Measurements from ENCODE around the gene B3GAT3. TPM values are rescaled to one million over a fixed set of nuclear protein-coding genes. Genes with fewer than 3 reads are reported as not detected.

The B3GAT3 gene
- total and polyA plus RNA-seq, 7 donors, result 9.7 to 47.5 (median 16.1) TPM

- Histone ChIP-seq H3K9me3 (no peaks in the 10 kb centered on the region), H3K27me3 (no peaks in the 10 kb centered on the region), H3K27ac (peak overlapping the region; percentile 91 to 97 (median 94)), H3K4me3 (peak overlapping the region; percentile 74 to 89 (median 86)), H3K4me1 (peaks cover 0 to 50% (median 44%) of the 10 kb centered on the region in 4 donors), H3K36me3 (peaks cover 0 to 28% (median 8%) of the 10 kb centered on the region in 4 donors)
- TF ChIP-seq EP300 (IDR thresholded peaks at IDR 0.05) (no peak), POLR2A (IDR thresholded peaks at IDR 0.05) (no peak), POLR2AphosphoS5 (IDR thresholded peaks at IDR 0.05) (no peak), CTCF (IDR thresholded peaks at IDR 0.05) (no peak)
- WGBS, 2 donors, result 27 to 56% methylated on average over 16 of the region's 16 CpGs
- no peak for DNase-seq
- intact Hi-C loops (cut with DNase I), result loop anchor here (5.0 kb wide), 2 partner anchors 41 to 54 kb away; partner anchors contain the start of genes BSCL2, EML3, GNG3 and ROM1
These were observed 44.6 kb upstream of the B3GAT3 start for GRCh38 chr11:62666259-62666926.

- Histone ChIP-seq H3K36me3 (peaks cover 0 to 28% (median 8%) of the 10 kb centered on the region in 4 donors), H3K4me1 (peaks cover 0 to 46% (median 39%) of the 10 kb centered on the region in 4 donors)
- intact Hi-C loops (cut with DNase I), result loop anchor here (2.0 to 5.0 kb wide), 3 partner anchors 19 to 53 kb away; partner anchors contain the start of genes BSCL2, EML3, GANAB and GNG3
These were observed 43.9 kb upstream of the B3GAT3 start for GRCh38 chr11:62665599-62666258.

GRCh38 chr11:62665075-62665598 is 43.4 kb upstream of the B3GAT3 start, which contains the start of the genes C11orf98 and CSKMT:
Gene C11orf98 (minus strand): TSS chr11:62665210. CDS start chr11:62665169, 41 bp downstream.
Gene CSKMT (plus strand): TSS chr11:62665312. CDS start chr11:62665880, 568 bp downstream.
- H3K9me3 ChIP-seq, result no peaks in the 10 kb centered on the region
- peaks cover 0 to 40% (median 34%) of the 10 kb centered on the region in 4 donors for H3K4me1 ChIP-seq
- no peaks in the 10 kb centered on the region for H3K27me3 ChIP-seq
- intact Hi-C loops (cut with DNase I), result loop anchor here (2.0 to 5.0 kb wide), 3 partner anchors 18 to 53 kb away; partner anchors contain the start of genes BSCL2, EML3, GANAB and GNG3
- H3K4me3 ChIP-seq, result peak within 1 kb of the TSS; percentile 74 to 89 (median 86)
- peak within 1 kb of the TSS; percentile 91 to 97 (median 94) for H3K27ac ChIP-seq
- peaks cover 0 to 28% (median 8%) of the 10 kb centered on the region in 4 donors for H3K36me3 ChIP-seq
- 0 to 1% methylated on average over 47 of the region's 47 CpGs for WGBS, 2 donors
- peak; percentile 99 for TF ChIP-seq POLR2A (IDR thresholded peaks at IDR 0.05)
- TF ChIP-seq EP300 (IDR thresholded peaks at IDR 0.05), result no peak
- TF ChIP-seq POLR2AphosphoS5 (IDR thresholded peaks at IDR 0.05), result peak; percentile 99 to 100 (median 100)
- DNase-seq, result peak; percentile 98

More at GRCh38 chr11:62665599-62666258, 43.9 kb upstream of the B3GAT3 start:
- H3K9me3 ChIP-seq, result no peaks in the 10 kb centered on the region
- TF ChIP-seq CTCF (IDR thresholded peaks at IDR 0.05) (no peak), POLR2AphosphoS5 (IDR thresholded peaks at IDR 0.05) (no peak), POLR2A (IDR thresholded peaks at IDR 0.05) (no peak), EP300 (IDR thresholded peaks at IDR 0.05) (no peak)
- WGBS, 2 donors, result 1 to 3% methylated on average over 39 of the region's 39 CpGs
- H3K4me3 ChIP-seq, result peak overlapping the region; percentile 74 to 89 (median 86)
- peak; percentile 81 for DNase-seq
- H3K27ac ChIP-seq, result peak overlapping the region; percentile 91 to 97 (median 94)
- H3K27me3 ChIP-seq, result no peaks in the 10 kb centered on the region

- WGBS, 2 donors, result 2 to 3% methylated on average over 36 of the region's 36 CpGs
- Histone ChIP-seq H3K4me1 (peaks cover 0 to 39% (median 34%) of the 10 kb centered on the region in 4 donors), H3K27ac (peak overlapping the region; percentile 91 to 97 (median 94)), H3K9me3 (no peaks in the 10 kb centered on the region), H3K27me3 (no peaks in the 10 kb centered on the region), H3K4me3 (peak overlapping the region; percentile 74 to 89 (median 86)), H3K36me3 (peaks cover 0 to 28% (median 8%) of the 10 kb centered on the region in 4 donors)
- TF ChIP-seq EP300 (IDR thresholded peaks at IDR 0.05), result no peak
- no peak for TF ChIP-seq POLR2AphosphoS5 (IDR thresholded peaks at IDR 0.05)
- TF ChIP-seq POLR2A (IDR thresholded peaks at IDR 0.05), result no peak
- TF ChIP-seq CTCF (IDR thresholded peaks at IDR 0.05), result no peak
- intact Hi-C loops (cut with DNase I), result loop anchor here (2.0 to 5.0 kb wide), 3 partner anchors 18 to 52 kb away; partner anchors contain the start of genes BSCL2, EML3, GANAB and GNG3
- peak; percentile 79 for DNase-seq
These were observed 42.8 kb upstream of the B3GAT3 start for GRCh38 chr11:62664405-62665074.
